LNCaP clone FGC (cell line): Measurements from ENCODE around the gene PARK7.

Source experiments
- DNase-seq: peaks from one replicate; pipeline ENCODE4 v3.0.0-alpha.2; 2011; ENCODE audit warnings: low read depth
- H3K4me3 ChIP-seq: 2 replicates; pipeline ENCODE4 v1.5.1; 2011; ENCODE audit warnings: mild to moderate bottlenecking, low read depth, low read length, control low read depth
- CTCF ChIP-seq: IDR thresholded peaks from 2 replicates; pipeline ENCODE4 v1.5.1; 2012; ENCODE audit warnings: mild to moderate bottlenecking; ENCODE audit not compliant: control insufficient read depth, insufficient read depth; ENCODE audit errors: extremely low read depth

PARK7 gene

DNA sequence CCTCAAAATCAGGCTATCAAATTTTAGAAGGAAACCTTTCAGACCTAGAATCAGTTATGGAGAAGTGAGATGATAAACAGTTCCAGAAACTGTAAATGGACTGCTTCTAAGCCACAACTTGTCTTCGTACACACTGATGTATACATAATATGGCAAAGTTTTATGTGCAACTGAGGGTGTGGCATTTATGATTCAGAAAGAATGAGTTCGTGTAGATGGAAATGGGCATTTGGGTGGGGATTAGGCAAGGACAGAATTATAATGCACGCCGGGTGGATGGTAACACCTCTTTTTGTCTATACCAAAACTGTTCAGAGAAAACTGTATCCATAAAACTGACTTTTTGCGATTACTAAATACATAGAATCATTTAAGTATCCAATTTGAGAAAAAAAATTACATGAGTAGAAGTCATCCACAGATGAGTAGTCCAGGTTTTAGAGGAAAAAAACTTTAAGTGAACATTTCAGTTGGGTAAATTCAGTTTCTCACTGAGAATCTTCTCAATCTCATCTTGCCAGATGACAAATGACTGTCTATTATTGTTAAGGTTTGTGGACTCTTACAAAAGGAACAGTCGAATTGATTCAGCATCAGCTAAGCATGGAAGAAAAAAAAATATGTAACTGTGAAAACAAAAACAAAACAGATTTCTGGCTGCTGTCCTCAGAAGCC lies 42.1 kb downstream of the PARK7 start:
- no peak for TF ChIP-seq CTCF
- no peak for DNase-seq
- H3K4me3 ChIP-seq = no peak overlapping the region

DNA sequence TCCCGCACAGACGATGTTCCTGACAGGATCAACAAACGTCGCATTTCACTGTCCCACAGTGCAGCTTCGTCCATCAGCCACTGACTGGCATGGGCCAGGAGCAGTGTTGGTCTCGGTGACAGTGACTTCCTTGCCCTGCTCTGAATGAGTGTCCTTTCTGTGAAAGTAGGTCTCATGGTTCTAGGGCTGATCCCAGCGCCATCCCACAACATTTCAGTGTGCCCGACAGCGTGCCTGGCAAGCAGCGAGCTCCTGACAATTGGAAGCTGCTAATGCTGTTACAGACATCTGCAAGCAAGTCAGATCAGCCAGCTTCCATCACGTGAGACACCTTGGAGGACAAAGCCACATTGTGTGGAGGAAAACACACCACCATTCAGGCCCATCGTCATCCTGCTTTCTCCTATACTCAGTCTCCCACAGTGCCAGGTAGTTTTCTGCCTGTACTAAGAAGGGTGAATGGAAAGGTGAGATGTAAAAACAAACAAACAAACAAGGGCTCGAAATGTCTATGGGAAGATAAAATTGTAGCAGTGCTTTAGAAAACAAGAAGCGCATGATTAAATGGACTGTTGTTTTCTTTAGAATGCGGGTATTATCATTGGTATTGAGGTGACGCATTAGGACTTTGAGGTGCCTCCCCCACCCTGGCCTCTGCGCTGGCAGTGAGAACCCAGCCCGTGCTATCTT lies 42.7 kb downstream of the PARK7 start:
- H3K4me3 ChIP-seq = no peak overlapping the region
- DNase-seq = no peak

GRCh38 chr1:8004803-8005573 lies 43.5 kb downstream of the PARK7 start:
- TF ChIP-seq CTCF = no peak
- DNase-seq = peak; percentile 84
- 0 out of 2 replicates have a peak overlapping the region, but pooled peaks have one; percentile 20 for H3K4me3 ChIP-seq

More for the DNA sequence above, 42.7 kb downstream of the PARK7 start:
- no peak for TF ChIP-seq CTCF

GRCh38 chr1:8006037-8006963 lies 44.8 kb downstream of the PARK7 start:
- no peak overlapping the region for H3K4me3 ChIP-seq
- no peak for TF ChIP-seq CTCF
- peak; percentile 79 for DNase-seq

- DNase-seq = no peak
- TF ChIP-seq CTCF = no peak
- H3K4me3 ChIP-seq = no peak overlapping the region
Observed at GRCh38 chr1:8009043-8010002, 47.8 kb downstream of the PARK7 start.
